Left renal pelvis (tissue), 4 donors: ENCODE measurements around the gene LMAN1L. TPM values are rescaled to one million over a fixed set of nuclear protein-coding genes. Genes with fewer than 3 reads are reported as not detected.

Experiments used
- DNase-seq, 4 donors: peaks; one replicate each; pipeline ENCODE4 v3.0.0-alpha.2; 2013; ENCODE audit warnings: low read depth in 4 of 4, low spot score in 3 of 4
- polyA plus RNA-seq, 4 donors: library from polyadenylated mRNA; unstranded; fragments of 120-200 nt; gene quantifications; one replicate each; pipeline ENCODE4 v1.2.1, GENCODE V29; 2013; ENCODE audit not compliant: insufficient read length in 4 of 4

LMAN1L gene
- not detected for polyA plus RNA-seq

- no peak for DNase-seq
These were observed at the start of gene LMAN1L for GRCh38 chr15:74812533-74812932. Gene LMAN1L (plus strand): TSS chr15:74812835. CDS start chr15:74812855, 20 bp downstream.

GRCh38 chr15:74763416-74763815 lies 49.2 kb upstream of the LMAN1L start:
- no peak for DNase-seq

DNA sequence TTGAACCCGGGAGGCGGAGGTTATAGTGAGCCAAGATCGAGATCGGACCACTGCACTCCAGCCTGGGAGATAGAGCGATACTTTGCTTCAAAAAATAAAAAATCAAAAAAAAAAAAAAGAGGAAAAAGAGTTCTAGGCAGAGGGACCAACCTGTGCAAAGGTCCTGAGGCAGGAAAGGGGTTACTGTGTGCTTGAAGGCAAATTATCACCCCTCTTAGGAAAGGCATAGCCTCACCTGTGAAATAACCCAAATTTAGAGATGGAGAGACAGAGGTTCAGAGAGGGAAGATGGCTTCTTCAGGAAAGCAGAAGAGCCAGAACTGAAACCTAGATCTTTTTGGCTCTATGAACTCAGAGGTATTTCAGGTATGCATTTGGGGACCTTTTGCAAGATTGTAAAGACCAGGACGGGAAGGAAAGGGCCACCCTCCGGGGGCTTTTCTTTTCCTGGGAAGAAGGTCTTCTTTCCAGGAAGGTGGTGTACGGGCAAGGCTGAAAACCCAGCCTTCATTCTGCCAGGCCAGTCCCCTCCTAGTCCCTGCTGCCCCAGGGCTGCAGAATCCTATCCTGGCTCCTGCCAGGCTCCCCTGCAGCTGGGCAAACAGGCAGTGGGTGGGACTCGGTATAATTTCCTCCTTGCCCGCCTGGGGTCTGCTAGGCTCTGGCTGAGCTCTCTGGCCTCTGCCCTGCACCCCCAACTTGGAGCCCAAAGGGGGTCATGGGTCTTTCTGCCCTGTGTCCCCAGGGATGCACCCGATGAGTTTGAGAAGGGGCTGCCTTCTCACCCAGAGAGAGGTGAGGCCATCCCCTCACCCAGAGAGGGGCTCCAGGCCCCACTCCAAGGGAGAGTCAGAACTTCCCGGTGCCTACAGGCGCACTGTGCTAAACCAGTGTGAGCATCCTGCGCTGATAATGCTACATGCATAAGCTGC lies 45.2 kb upstream of the LMAN1L start:
- no peak for DNase-seq

DNA sequence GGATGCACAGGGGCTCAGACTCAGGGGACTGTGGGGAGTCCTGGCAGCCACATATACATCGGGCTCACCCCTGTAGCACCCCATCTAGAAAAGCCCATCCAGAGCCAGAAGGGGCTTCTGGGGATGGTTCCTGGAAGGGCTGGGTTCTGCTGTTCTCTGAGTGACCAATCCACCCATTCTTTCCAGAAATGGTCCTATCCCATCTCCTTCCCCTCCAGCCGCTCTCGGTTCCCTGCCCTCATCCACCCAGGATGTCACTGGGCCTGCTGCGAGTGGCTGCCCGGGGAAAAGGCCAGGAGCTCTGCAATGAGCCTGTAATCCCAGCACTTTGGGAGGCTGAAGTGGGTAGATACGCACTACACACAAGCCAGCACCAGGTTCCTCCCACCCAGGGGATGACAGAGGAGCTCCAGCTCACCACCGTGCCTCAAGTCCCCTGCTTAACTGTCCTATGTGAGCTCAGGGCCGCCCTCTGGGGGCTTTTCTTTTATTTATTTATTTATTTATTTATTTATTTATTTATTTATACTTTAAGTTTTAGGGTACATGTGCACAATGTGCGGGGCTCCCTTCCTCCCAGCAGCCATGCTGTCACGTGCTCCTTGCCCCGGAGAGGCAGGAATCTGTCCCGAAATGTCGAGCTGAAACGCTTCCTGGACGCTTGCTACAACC lies 44.4 kb upstream of the LMAN1L start:
- no peak for DNase-seq

GRCh38 chr15:74768771-74769342 lies 43.8 kb upstream of the LMAN1L start:
- DNase-seq = no peak

DNA sequence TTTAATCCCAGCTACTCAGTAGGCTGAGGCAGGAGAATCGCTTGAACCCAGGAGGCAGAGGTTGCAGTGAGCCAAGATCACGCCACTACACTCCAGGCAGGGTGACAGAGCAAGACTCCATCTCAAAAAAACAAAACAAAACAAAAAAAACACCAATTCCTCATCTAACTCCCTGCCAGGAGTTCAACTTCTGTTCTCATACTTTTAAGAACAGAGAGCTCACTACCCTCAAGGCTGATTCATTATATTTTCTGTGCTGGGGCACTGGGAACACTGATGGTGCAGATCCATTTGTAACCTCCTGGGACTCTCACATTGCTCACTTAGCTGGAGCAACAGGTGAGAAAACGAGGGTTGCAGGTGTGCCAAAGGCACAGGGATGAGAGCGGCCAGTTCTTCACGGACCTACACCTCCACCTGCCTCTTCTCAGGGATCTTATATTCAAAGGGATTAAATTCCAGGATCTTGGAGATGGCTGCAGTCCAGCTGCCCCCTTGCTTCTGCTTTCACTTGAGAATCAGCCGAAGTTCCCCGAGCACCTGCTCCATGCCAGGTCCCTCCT lies 43.1 kb upstream of the LMAN1L start:
- DNase-seq = no peak

DNA sequence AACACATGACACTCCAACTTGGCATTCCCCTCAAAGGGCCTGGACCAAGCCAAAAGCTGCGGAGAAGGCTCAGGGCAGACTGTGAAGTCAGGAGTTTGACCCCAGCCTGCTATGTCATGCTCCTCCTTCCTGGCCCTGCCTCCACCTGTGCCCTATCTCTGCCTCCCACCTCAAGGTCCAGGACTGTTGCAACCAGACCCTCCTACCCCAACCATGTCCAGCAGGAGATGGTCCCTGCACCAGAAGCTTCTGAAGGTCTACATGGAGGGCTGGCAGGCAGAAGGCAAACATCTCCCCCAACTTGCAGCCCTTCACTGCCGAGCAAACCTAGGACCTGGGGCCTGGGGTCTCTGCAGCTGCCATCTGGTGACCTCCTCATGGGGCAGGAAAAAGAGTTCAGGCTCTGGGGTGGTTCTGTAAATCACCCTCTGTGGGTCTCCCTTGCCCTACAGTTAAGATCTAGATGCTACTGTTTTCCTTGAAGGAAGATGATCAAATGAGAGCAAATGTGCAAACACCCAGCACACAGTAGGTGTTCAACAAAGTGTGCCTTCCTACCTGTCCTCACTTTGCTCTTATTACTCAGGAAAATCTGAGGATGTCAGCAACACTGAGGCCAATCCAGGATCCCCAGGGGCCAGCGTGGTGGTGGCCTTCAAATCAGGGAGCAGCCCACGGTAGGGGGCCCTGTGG lies 42.3 kb upstream of the LMAN1L start:
- DNase-seq = no peak

DNA sequence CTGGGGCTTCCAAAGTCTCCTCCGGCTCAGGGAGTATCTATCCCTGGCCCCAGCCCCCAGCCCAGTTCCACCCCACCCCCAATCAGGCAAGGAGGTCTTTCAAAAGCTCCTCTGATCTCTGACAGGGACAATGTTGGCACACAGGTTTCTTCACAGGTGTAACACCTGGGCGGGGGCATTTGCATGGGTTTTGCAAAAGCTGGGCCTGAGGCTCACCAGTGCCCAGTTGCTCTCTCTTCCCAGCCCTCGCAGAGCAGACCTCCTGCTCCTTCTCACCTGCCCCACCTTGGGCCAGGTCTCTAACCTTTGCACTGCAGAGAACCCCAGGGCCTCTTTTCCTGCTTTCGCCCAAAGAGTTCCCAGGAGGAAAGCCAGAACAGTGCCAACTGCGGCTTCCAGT lies 39.3 kb upstream of the LMAN1L start:
- DNase-seq = no peak

GRCh38 chr15:74773731-74774252 lies 38.8 kb upstream of the LMAN1L start:
- DNase-seq = no peak

DNA sequence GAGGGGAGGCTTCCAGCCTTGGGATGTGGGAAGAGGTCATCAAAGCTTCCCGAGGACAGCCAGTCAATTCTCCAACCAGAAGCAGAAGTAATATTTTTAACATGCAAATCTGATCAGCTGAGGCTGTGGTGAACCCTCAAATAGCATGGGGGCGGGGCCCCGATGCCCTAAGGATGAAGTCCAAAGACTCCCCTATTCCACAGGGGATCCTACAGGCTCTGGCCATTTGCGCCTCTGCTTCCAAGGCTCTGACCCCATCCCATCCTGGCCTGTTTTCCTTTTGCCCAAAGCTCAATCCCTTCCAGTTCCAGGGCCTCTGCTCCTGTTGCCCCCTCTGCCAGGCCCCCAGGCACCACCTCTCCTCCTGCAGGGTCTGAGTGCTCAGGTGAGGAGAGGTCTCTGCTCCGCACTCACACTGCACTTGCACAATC lies 37.5 kb upstream of the LMAN1L start:
- DNase-seq = no peak

- DNase-seq = no peak
These were observed 36.7 kb upstream of the LMAN1L start for GRCh38 chr15:74775894-74776293.

- DNase-seq = no peak
These were observed 35.5 kb upstream of the LMAN1L start for GRCh38 chr15:74776821-74777768.

DNA sequence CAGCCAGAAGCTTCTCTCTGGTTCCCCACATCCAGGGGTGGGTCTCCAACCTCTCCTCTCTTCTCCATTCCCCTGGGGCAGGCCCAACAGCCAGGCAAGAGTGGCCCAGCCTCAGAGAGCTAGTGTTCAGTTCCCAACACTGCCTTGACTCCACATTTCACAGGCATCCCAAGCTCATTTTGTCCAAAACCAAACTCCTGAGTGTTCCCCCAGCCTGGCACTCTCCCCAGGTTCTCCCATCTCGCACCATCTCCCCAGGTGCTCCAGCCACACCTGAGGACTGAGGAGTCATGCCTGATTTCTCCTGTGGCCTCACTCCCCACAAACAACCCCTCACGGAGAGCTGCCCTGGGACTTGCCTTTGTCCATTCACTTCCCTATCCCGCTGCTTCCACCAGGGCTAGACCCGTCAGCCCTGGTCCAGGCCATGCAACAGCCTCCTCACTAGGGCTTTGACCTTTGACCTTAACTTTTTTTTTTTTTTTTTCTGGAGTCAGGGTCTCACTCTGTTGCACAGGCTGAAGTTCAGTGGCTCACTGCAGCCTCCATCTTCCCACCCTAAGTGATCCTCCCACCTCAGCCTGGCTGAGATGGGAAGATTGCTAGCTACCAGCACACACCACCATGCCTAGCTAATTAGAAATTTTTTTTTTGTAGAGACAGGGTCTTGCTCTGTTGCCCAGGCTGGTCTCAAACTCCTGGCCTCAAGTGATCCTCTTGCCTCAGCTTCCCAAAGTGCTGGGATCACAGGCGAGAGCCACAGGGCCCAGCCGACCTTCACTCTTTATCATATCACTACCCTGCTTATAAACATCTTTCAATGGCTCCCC lies 34.7 kb upstream of the LMAN1L start:
- no peak for DNase-seq

DNA sequence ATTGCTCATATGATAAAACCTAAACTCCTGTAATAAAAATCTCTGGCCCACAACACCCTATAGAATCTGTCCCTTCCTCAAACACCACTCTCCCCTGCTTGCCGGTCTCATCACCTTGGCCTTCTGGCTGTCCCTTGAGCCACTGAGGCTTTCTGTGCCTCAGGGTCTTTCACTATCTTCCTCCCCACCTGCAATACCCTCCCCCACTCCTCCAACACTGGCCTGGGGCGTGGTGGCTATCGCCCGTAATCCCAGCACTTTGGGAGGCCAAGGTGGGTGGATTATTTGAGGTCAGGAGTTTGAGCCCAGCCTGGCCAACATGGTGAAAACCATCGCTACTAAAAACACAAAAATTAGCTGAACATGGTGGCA lies 34.0 kb upstream of the LMAN1L start:
- no peak for DNase-seq

DNA sequence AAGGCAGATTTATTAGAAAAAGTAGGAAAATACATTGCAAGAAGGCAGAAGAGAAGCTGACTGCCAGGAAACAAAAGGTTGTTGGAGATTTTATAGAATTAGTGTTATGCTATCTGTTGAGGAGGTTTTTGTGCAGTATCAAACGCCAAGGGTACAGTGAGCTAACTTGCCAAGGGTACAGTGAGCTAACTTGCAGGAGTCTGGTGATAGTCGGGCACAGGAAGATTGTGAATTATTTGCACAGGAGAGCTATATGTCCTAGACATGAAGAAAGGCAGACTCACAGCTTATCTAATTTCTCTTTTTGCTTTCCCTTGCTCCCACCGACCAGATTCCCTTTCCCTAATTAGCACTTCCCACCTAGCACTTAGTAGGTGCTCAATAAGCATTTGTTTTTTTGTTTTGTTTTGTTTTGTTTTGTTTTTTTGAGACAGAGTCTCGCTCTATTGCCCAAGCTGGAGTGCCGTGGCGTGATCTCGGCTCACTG lies 33.4 kb upstream of the LMAN1L start:
- no peak for DNase-seq

GRCh38 chr15:74780523-74781430 lies 31.9 kb upstream of the LMAN1L start:
- no peak for DNase-seq
